ENCODE data around the gene APEH.

Gene APEH

GRCh38 chr3:49707113-49707480 is 32.9 kb downstream of the APEH start:
- DNase-seq (ENCODE audit: insufficient read length, low spot score): no peak
- peak; percentile 48 for FAIRE-seq

GRCh38 chr3:49709852-49710251 is 35.7 kb downstream of the APEH start:
- FAIRE-seq: no peak
- DNase-seq (ENCODE audit: insufficient read length, low spot score): no peak

- no peak for DNase-seq (ENCODE audit: insufficient read length, low spot score)
- FAIRE-seq: no peak
Observed at GRCh38 chr3:49711489-49711888, 37.3 kb downstream of the APEH start.

GRCh38 chr3:49712166-49712565 is 38.0 kb downstream of the APEH start:
- DNase-seq (ENCODE audit: insufficient read length, low spot score): no peak
- peak; percentile 68 for FAIRE-seq

DNA sequence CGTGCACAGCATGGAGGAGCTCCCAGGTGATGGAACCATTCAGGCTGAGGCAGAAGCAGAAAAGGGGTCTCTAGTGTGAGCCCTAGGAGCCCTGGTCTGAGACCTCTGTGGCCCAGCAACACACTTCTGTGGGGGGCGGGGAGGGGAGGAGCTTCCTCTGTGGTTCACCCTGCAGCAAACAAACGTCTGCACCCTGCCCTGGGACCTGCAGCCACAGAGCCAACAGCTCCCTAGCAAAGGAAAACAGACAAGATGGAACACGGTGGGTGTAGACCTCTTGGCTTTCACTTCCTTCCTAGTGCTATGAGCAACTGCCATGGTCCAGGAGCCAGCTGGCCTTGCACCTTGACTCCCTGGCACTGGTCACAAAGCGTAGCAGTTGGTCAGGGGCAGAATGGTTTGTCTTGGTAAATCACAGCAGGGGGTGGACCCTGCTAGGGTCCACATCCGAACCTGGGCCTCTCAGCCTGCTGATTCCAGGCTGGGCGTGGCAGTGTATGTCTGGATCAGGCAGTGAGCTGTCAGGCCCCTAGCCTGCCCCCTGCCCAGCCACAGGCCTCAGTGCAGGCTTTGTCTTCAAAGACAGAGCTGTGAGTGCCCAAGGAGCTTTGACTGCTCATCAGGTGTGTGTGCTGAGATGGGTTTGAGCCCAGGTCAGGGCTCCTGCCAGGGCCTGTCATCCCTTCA is 38.6 kb downstream of the APEH start:
- DNase-seq (ENCODE audit: insufficient read length, low spot score) (no peak), FAIRE-seq (peak; percentile 16)

DNA sequence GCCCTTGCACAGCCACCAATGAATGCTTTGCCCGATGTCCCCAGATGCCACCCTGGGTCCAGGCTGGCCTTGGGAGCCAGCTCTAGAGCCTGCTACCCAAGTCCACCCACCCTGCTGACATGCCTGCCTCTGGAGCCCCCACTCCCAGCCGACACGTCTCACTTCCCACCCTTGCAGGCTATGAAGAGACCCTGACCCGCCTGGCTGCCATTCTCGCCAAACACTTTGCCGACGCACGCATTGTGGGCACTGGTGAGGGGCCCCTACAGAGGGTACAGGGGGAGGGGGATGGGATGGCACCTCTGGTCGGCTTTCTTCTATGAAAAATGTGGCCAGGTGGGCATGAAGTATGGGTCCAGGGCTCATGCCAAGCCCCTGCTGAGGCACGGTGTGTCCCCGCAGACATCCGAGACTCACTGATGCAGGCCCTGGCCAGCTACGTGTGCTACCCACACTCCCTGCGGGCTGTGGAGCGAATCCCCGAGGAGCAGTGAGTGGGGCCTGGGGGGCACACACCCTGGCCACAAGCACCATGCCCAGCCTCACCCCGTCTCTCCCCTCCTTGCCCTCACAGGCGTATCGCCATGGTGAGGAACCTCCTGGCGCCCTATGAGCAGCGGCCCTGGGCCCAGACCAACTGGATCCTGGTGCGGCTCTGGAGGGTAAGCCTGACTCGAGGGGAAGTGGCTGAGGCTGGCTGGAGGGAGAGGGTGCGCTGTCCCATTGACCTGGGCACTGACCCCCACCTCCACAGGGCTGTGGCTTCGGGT is 39.4 kb downstream of the APEH start:
- no peak for DNase-seq (ENCODE audit: insufficient read length, low spot score)
- FAIRE-seq: no peak

DNA sequence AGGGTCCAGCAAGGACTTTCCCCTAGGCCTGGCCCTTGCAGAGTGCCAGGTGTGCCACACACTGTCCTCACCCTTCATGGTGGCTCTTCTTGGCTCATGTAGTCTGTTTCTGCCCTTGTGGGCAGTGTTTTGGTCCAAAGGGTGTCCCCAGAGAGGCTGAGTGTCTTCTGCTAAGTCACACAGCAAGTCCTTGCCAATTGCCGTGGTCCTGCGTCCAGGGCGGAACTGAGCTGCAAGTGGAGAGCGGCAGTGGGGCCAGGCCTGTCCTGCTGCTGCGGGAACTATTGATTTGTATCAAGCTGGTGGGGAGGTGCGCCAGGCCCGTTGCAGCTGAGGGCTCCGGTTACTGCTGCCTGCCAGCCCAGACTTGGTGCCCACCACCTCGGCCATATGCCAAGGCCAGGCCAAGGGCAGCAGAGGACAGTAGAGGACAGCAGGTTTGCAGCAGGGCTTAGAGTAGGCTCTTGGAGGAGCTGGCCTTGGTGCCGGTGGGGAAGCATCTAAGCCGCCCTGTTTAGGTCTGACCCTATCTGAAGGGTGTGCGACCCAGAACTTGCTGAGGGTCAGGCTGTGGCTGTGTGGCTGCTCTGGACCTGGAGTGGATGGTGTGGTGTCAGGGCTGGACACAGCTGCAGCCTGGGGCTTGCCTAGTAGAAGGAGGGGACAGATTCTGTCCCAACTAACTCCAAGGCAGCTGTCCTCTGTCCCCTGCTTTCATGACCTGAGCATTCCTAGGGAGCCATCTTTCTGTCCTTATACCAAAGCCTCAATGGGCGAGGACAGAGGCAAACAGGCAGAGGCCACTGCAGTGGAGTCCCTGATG is 40.8 kb downstream of the APEH start:
- DNase-seq (ENCODE audit: insufficient read length, low spot score) (no peak), FAIRE-seq (no peak)

DNA sequence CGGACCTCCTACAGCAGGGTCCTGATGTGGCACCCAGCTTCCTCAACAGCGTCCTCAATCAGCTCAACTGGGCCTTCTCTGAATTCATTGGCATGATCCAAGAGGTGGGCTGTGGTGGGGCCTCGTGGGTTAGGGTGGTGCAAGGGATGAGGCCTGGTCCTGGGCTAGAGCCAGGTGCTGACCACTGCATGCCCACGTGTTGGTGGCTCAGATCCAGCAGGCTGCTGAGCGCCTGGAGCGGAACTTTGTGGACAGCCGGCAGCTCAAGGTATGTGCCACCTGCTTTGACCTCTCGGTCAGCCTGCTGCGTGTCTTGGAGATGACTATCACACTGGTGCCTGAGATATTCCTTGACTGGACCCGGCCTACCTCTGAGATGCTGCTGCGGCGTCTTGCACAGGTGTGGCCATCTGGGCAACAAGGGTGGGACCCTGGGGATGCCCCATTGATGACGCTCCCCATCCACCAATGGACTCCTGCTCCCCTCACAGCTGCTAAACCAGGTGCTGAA is 41.5 kb downstream of the APEH start:
- DNase-seq (ENCODE audit: insufficient read length, low spot score) (no peak), FAIRE-seq (no peak)

GRCh38 chr3:49716169-49716568 is 42.0 kb downstream of the APEH start:
- FAIRE-seq: no peak
- no peak for DNase-seq (ENCODE audit: insufficient read length, low spot score)

DNA sequence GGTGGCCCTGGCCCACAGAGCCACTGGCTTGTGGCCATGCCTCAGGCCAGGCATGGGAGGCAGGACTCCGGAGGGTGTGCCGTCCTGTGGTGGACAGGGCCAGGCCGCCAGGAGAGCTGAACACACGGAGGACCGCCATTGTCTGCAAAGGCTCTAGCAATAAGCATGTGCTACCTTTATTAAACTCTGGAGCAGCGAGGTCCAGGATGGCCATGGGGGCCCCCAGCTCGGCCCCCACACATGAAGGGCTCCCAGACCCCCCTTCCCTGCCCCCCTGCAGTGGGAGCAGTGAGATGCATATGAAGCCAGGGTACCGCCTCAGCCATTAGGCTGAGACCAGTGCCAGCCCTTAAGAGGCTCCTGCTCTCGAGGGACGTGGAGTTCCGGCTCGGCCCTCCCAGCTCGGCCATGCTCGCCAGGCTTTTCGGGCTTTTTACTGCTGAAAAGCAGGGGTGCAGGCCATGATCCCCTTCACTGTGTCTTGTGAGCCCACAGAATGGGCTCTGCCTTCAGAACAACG is 42.6 kb downstream of the APEH start:
- DNase-seq (ENCODE audit: insufficient read length, low spot score) (no peak), FAIRE-seq (no peak)

GRCh38 chr3:49717211-49717958 is 43.2 kb downstream of the APEH start:
- DNase-seq (ENCODE audit: insufficient read length, low spot score) (no peak), FAIRE-seq (no peak)

DNA sequence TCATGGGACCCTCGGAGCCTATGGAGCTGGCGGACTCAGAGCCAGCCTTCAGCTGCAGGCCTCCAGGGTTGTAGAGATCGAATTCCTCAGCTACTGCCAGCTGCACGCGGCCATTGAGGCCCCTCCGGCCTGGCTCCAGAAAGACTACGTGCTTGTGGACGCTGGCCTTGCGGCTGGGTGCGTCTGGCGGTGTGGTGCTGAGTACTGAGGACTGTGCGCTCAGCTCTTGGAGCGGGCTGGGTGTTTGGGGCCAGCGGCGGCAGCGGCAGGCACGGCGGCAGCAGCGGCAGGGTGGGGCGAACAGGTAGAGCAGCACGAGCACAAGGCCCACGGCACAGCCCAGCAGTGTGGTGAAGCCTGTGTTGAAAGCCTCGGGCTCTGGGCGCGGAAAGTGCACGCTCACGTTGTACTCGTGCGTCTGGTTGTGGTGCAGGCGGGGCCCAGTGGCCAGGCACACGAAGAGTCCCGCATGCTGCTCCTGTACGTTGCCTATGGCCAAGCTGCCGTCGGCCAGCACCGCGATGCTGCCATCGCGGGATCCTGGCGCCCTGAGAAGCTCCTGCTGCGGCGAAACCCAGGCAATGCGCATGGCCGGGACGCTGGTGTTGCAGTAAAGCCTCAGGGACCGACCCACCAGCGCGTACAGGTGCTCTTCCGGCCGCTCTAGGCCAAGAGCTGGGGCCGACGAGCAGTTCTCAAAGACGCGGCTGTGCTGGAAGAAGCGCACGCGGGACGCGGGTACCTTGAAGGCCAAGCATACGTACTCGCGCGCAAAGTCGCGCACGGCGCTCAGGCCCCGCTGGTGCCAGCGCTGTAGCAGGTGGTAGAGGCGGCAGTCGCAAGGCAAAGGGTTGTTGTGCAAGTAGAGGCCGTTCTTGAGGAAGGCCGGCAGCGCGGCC is 44.1 kb downstream of the APEH start:
- DNase-seq (ENCODE audit: insufficient read length, low spot score) (no peak), FAIRE-seq (no peak)

- DNase-seq (ENCODE audit: insufficient read length, low spot score) (no peak), FAIRE-seq (no peak)
Observed at GRCh38 chr3:49718858-49719213, 44.7 kb downstream of the APEH start.

- FAIRE-seq (peak; percentile 48), DNase-seq (ENCODE audit: insufficient read length, low spot score) (peak; percentile 90)
Observed at GRCh38 chr3:49719214-49719884, 45.2 kb downstream of the APEH start, which contains the start of gene AMIGO3. TSS of gene AMIGO3 (minus strand) at chr3:49719684. CDS start at chr3:49719465, 219 bp downstream.

DNA sequence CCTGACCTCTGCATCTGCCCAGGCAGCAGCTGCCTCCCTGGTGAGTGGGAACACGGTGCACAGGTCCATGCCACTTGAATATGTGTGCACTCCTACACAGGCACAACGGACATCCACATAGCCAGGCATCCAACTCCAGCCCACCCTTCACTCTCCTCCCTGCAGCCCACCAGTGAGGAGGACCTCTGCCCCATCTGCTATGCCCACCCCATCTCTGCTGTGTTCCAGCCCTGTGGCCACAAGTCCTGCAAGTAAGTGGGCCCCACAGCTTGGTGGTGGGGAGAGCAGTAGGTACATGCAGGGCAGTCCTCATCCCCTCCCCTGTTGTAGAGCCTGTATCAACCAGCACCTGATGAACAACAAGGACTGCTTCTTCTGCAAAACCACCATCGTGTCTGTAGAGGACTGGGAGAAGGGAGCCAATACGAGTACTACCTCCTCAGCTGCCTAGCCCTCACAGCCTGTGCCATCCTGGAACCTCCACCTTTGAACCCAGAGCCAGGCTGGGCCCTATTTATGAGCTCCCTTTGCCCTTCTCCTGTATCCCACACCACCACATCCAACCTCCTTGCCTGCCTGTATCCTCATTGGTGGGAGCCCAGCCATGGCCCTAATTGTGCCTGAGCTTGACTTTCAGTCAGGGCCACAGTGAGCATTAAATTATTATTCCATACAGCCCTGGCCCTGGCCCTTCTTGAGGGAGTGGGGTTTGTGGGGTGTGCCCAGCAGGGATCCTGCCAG is 46.9 kb downstream of the APEH start:
- no peak for FAIRE-seq
- DNase-seq (ENCODE audit: insufficient read length, low spot score): no peak

DNA sequence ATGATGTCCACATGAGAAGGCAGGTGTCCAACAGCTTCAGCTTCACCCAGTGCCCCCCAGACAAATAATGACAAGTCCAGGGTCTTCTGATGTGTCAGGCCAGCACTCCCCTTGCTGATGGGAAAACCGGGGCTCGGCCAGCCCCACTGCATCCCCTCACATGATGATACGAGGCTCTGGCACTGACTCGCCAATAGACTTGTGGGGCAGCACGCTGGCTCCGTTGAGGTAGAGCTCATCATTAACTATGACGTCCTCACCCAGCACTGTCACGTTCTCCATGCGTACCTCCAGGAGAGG is 47.4 kb downstream of the APEH start:
- FAIRE-seq (no peak), DNase-seq (ENCODE audit: insufficient read length, low spot score) (no peak)

GRCh38 chr3:49721896-49722781 is 48.0 kb downstream of the APEH start:
- DNase-seq (ENCODE audit: insufficient read length, low spot score): no peak
- no peak for FAIRE-seq
